Measurements from ENCODE around the gene TCF7L2.

- no peak for TF ChIP-seq CTCF (IDR thresholded peaks at IDR 0.05; ENCODE audit: low read length)
- TF ChIP-seq EZH2 (IDR thresholded peaks at IDR 0.05; ENCODE audit: borderline replicate concordance, low read length), result no peak
Observed at GRCh38 chr10:113038183-113038582, 88.1 kb downstream of the TCF7L2 start.
